Measurements from ENCODE around the gene PKP2. TPM values are rescaled to one million over a fixed set of nuclear protein-coding genes. Genes with fewer than 3 reads are reported as not detected.

The PKP2 gene
- 43.6 and 67.1 TPM in 2 replicates for total RNA-seq

DNA sequence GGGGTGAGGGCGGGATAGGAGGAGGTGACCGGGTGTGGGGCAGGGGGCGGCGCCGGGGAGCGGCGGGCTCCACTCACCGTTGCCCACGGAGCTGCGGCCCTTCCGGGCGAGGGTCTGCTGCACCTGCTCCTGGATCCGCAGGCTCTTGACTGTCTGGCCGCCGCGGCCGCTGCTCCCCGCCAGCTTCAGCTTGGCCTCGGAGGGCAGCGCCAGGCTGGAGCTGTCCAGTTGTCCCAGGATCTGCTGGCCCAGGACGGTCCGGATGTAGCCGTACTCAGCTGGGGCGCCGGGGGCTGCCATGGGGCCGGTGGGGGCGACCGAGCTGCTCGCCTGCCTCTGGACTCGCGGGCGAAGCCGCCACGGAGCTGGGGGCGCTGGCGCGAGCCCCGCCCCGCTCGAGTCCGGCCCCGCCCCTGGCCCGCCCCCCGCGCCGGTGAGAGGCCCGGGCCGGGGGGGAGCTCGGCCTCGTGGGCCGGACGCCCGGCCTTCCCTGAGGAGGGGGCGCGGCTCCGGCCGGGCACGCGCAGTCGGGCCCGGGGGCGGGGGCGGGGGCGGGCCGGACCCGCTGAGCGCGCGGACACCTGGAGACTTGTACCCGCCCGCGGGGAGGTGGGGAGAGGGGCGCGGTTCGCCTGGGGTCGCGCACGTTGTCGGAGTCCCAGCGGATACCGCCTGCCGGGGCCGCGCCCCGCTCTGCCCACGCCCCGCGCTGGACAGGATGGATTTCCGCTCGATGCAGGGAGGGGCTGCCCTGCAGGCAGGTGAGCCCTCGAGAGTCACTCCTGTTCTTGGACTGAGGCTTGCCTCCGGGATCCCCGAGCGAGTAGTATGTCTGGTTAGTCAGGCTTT is at the start of gene PKP2:
Gene PKP2 (minus strand): TSS at position 346 of the 849 bp plus-strand sequence. CDS start 46 bp downstream, at position 300.

DNA sequence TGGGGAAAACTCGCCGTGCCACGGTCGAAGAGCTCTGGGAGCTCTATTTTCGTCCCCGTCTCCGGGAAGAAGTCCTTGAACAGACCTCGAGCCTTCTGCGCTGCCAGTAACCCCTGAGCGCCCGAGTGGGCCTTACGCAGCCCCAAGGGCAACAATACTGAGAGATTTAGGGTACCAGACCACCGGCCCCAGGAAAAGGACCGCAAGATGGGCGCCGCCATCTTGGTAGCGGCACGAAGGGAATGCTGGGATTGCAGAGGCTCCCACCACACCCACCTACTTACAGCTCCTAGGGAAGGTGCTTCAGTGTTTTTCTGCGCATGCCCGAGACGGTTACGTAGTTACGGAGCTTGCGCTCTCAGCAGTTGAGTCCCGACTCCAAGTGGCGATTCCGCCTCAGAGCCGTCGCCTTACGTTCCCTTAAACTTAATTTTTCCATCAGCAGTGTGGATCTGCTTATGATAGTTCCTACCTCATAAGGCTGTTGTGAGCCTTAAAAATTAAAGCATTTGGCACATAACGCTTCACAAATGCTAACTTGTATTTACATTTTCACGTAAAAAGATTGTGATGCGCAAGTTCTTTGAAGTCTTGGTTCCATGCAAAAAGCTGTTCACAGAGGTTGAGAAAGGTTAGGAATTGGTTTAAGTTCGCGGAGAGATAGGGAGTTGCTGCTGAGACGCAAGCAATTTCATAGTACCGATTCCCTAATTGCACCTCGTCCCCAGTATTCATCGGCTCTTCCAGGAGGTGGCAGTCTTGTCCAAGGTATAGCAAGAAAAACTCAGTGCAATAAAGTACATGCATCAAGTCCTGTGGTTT is 140.7 kb downstream of the PKP2 start, which contains the start of gene YARS2:
Gene YARS2 (minus strand): TSS at position 244 of the 822 bp plus-strand sequence. CDS start 23 bp downstream, at position 221.

Other genes with a start within 250 kb of the PKP2 start
- 66.7 and 91.0 TPM in 2 replicates for gene DNM1L, start 217.5 kb downstream of the PKP2 start, total RNA-seq
- gene YARS2, start 140.9 kb downstream of the PKP2 start, total RNA-seq: 29.8 and 36.2 TPM in 2 replicates

All from placental epithelial cell (primary cell).